Psoas muscle (tissue), 8 donors: ENCODE data around the gene RNF224. TPM values are rescaled to one million over a fixed set of nuclear protein-coding genes. Genes with fewer than 3 reads are reported as not detected.

Source experiments
- ATAC-seq, 4 donors: fragments of 200-7000 bp; cut with Tn5 transposase; one replicate each; pipeline ENCODE4 v1.9.1; 2020; ENCODE audit warnings: moderate library complexity in 3 of 4, mild to moderate bottlenecking in 2 of 4
- DNase-seq, 2 donors: peaks; one replicate each; pipeline ENCODE4 v3.0.0-alpha.2; 2020
- H3K27ac ChIP-seq: fragments of 200-600 bp; one replicate; pipeline ENCODE4 v1.8.0; 2022
- H3K27me3 ChIP-seq, 3 donors: fragments of 200-600 bp in 1 of 3; one replicate each; pipeline versions ENCODE4 v1.6.1 to v1.8.0; 2013 to 2022; ENCODE audit warnings: low read length in 2 of 3, mild to moderate bottlenecking in 2 of 3, moderate library complexity in 1 of 3; ENCODE audit not compliant: insufficient read depth in 3 of 3
- H3K36me3 ChIP-seq, 2 donors: fragments of 200-600 bp in 1 of 2; one replicate each; pipeline versions ENCODE4 v1.6.1 to v1.8.0; 2013 to 2022; ENCODE audit warnings: low read depth in 1 of 2, mild to moderate bottlenecking in 1 of 2, moderate library complexity in 1 of 2; ENCODE audit not compliant: insufficient read depth in 1 of 2
- H3K4me1 ChIP-seq: fragments of 200-600 bp; one replicate; pipeline ENCODE4 v1.8.0; 2022
- H3K4me3 ChIP-seq: fragments of 200-600 bp; one replicate; pipeline ENCODE4 v1.8.0; 2022; ENCODE audit warnings: mild to moderate bottlenecking
- H3K9me3 ChIP-seq: fragments of 200-600 bp; one replicate; pipeline ENCODE4 v1.8.0; 2022
- WGBS, 3 donors: extraction: QIAGEN DNeasy Blood & Tissue Kit; methylation state at CpG; one replicate each; pipeline versions ENCODE4 v1.1.6 to v1.1.7; 2013; 5-methylcytosine and 5-hydroxymethylcytosine counted together
- intact Hi-C, 2 donors: fragments of 100-400 bp; cut with DNase I; formaldehyde crosslinking; loops; one replicate each; pipeline versions ENCODE4 v1.11.0 to v1.14.2; 2022
- polyA plus RNA-seq, 3 donors: library from polyadenylated mRNA; stranded (reverse); fragments of 200-250 nt; gene quantifications; one replicate each; pipeline ENCODE4 v1.2.3, GENCODE V29; 2013
- total RNA-seq, 4 donors: library from RNA; stranded (reverse); fragmentation: NEBNext Ultra II Directional in 2 of 4; extraction: Animal tissue kit (Norgen Biotek cat#: 25700) in 2 of 4; gene quantifications; one replicate each; pipeline versions ENCODE4 v1.2.1 to v1.2.4, GENCODE V29; 2021 to 2023
- TF ChIP-seq, protein P1 (sequence below): fragments of 200-600 bp; IDR thresholded peaks from one replicate; pipeline ENCODE4 v1.8.0; 2022; ENCODE audit warnings: antibody characterized with exemption
- donor health status: healthy with polysubstance abuse.
- donor health status: DM: no; HTN: no; CAD: no; lungs with moderate emphysema.
- donor health status: Bipolar disorder and iron deficiency.
- donor health status: healthy.
- donor health status: DM: yes; HTN: yes; CAD: no.
- donor health status: DM: no; HTN: no; CAD: no.
- donor health status: DM: no; HTN: no; CAD: no.
- donor health status: DM: yes; HTN: yes; CAD: no.

The RNF224 gene
- total and polyA plus RNA-seq, 7 donors = 0.01 TPM; not detected in 6

DNA sequence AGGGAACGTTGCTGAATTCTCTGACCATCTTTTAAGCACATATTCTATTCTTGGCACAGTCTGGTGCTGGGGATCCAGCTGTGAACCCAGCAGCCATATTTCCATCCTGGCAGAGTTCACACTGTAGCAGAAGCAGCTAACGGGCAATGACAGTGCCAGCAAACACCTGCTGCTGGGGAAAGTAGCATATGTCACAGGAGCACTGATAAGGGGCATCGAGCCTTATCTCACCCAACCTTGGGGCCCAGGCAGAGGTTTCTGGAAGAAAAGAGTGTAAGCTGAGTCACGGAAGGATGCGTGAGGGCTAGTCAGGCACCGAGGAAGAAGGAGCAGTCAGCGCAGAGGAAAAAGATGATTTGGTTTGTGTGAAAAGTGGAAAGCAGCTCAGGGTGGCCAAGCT lies 20.7 kb upstream of the RNF224 start:
- H3K27ac ChIP-seq = no peak overlapping the region
- no peaks in the 10 kb centered on the region for H3K36me3 ChIP-seq
- TF ChIP-seq, protein P1, sequence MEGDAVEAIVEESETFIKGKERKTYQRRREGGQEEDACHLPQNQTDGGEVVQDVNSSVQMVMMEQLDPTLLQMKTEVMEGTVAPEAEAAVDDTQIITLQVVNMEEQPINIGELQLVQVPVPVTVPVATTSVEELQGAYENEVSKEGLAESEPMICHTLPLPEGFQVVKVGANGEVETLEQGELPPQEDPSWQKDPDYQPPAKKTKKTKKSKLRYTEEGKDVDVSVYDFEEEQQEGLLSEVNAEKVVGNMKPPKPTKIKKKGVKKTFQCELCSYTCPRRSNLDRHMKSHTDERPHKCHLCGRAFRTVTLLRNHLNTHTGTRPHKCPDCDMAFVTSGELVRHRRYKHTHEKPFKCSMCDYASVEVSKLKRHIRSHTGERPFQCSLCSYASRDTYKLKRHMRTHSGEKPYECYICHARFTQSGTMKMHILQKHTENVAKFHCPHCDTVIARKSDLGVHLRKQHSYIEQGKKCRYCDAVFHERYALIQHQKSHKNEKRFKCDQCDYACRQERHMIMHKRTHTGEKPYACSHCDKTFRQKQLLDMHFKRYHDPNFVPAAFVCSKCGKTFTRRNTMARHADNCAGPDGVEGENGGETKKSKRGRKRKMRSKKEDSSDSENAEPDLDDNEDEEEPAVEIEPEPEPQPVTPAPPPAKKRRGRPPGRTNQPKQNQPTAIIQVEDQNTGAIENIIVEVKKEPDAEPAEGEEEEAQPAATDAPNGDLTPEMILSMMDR = no peak
- peaks cover 43% of the 10 kb centered on the region for H3K4me1 ChIP-seq
- DNase-seq (no peak), ATAC-seq (no peak)
- WGBS, 3 donors = 71 to 78% (median 76%) methylated on average over 7 of the region's 7 CpGs
- H3K9me3 ChIP-seq = no peaks in the 10 kb centered on the region
- intact Hi-C loops = no loop called here
- no peaks in the 10 kb centered on the region for H3K27me3 ChIP-seq
- H3K4me3 ChIP-seq = peak overlapping the region; percentile 81

DNA sequence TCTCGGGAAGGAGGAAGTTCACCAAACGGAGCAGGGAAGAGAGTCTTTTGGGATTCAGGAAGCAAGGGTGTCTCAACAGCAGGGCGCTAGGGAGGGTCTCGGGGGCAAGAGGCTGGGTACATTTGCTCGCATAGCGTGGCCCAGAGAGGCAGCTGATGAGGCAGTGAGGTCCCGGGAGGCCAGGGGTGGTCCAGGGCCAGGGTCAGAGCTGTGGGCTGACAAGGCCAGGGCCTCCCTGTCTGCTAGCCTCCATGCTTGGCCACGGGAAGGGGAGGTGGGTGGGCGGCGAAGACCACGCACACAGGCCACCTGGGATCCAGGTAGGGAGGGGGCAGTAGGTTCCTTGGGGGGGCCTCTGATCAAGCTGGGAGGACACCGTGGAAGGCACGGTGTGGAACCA lies 15.8 kb upstream of the RNF224 start:
- TF ChIP-seq, protein P1 = no peak
- H3K27me3 ChIP-seq = no peaks in the 10 kb centered on the region
- H3K4me3 ChIP-seq = no peak overlapping the region
- ATAC-seq = no peak
- H3K27ac ChIP-seq = no peak overlapping the region
- DNase-seq = no peak
- H3K9me3 ChIP-seq = no peaks in the 10 kb centered on the region
- WGBS, 3 donors = 71 to 83% (median 76%) methylated on average over 13 of the region's 13 CpGs
- peaks cover 4% of the 10 kb centered on the region for H3K4me1 ChIP-seq
- peaks cover 0 to 12% of the 10 kb centered on the region in 2 donors for H3K36me3 ChIP-seq
- intact Hi-C loops = no loop called here

DNA sequence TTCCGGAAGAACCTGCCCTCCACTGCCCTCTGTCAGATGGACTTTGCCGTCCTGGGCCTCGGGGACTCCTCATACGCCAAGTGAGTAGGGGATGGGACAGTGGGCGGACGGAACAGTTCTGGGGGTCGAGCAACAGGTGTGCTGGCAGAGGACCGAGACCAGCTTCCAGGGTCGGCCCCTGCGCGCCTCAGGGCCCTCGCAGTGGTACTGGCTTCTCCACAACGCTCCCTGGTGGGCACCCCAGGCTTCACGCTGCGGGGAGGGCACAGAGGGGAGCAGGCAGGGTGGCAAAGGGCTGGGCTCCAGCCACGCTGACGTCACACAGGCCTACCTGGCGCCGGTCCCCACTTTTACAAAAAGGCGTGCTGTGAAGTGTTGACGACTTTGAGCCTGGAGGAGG lies 14.8 kb upstream of the RNF224 start:
- Histone ChIP-seq H3K4me1 (no peaks in the 10 kb centered on the region), H3K9me3 (no peaks in the 10 kb centered on the region), H3K27ac (no peak overlapping the region), H3K36me3 (peaks cover 0 to 12% of the 10 kb centered on the region in 2 donors), H3K4me3 (no peak overlapping the region), H3K27me3 (no peaks in the 10 kb centered on the region)
- TF ChIP-seq, protein P1 = no peak
- no peak for DNase-seq
- no peak for ATAC-seq
- WGBS, 3 donors = 66 to 76% (median 72%) methylated on average over 20 to 21 of the region's 21 CpGs
- intact Hi-C loops = no loop called here

DNA sequence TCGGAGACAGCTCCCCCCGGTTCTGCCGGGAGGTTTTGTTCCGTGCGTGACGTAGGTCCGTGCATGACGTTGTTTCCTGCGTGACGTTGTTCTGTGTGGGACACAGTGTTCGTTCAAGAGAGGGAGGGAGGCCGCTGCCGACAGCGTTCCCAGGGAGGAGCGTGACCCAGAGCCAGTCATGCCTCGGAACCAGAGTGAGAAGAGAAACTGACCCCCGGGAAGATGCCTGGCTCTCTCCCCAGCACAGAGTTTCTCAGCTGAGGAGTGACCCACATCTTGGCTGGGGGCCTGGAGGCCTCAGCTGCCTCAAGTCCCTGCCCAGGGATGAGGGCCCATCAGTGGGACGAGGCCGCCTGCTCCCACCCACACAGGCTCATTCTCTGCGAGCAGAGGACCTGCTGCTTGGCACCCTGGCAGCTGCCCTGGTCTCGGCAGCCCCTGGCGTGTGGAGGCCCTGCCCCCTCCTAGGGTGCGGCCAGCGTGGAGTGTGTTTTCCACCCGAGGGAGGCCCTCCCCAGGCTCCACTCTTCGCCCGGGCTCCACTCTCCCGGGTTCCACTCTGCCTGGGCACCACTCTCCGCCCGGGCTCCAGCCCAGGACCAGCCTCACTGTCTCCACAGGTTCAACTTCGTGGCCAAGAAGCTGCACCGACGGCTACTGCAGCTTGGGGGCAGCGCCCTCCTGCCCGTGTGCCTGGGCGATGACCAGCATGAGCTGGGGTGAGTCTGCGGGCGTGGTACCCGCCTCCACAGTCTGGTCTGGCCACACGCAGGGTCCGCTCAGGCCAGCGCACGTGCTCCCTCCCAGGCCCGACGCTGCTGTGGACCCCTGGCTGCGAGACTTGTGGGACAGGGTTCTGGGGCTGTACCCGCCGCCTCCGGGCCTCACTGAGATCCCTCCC lies 13.9 kb upstream of the RNF224 start:
- Histone ChIP-seq H3K4me3 (no peak overlapping the region), H3K9me3 (no peaks in the 10 kb centered on the region), H3K4me1 (no peaks in the 10 kb centered on the region), H3K27me3 (no peaks in the 10 kb centered on the region), H3K27ac (no peak overlapping the region), H3K36me3 (peaks cover 0 to 12% of the 10 kb centered on the region in 2 donors)
- no peak for DNase-seq
- intact Hi-C loops = no loop called here
- ATAC-seq = no peak
- WGBS, 3 donors = 80 to 88% (median 81%) methylated on average over 49 of the region's 49 CpGs
- TF ChIP-seq, protein P1 = no peak
